BLaER1 treated with 17β-estradiol and CSF1 and Interleukin-3, amounts not matched to agents 10 nM and 100 nM (cell line): ENCODE measurements around the gene GIPR.
A peak's percentile ranks its signal among the peaks of the same experiment; 100 is the strongest.

Experiments used
- H3K27ac ChIP-seq, 11 experiments: shearing (Covaris generic); formaldehyde crosslinking; 2 replicates each; pipeline ENCODE4 v1.8.1; 2022
- H3K27me3 ChIP-seq, 11 experiments: shearing (Covaris generic); formaldehyde crosslinking; 2 replicates each; pipeline ENCODE4 v1.8.1; 2022
- H3K36me3 ChIP-seq, 11 experiments: shearing (Covaris generic); formaldehyde crosslinking; 2 replicates each; pipeline ENCODE4 v1.8.1; 2022
- H3K4me1 ChIP-seq, 10 experiments: shearing (Covaris generic); formaldehyde crosslinking; 2 replicates each; pipeline ENCODE4 v1.8.1; 2022
- H3K4me2 ChIP-seq, 11 experiments: shearing (Covaris generic); formaldehyde crosslinking; 2 replicates each; pipeline ENCODE4 v1.8.1; 2022
- H3K4me3 ChIP-seq, 10 experiments: shearing (Covaris generic); formaldehyde crosslinking; 2 replicates each; pipeline ENCODE4 v1.8.1; 2022
- H3K9ac ChIP-seq, 11 experiments: shearing (Covaris generic); formaldehyde crosslinking; 2 replicates each; pipeline ENCODE4 v1.8.1; 2022
- H3K9me3 ChIP-seq, 11 experiments: shearing (Covaris generic); formaldehyde crosslinking; replicated peaks in 1 of 11; 2 replicates each; pipeline ENCODE4 v1.8.1; 2022
- H4K20me1 ChIP-seq, 11 experiments: shearing (Covaris generic); formaldehyde crosslinking; 2 replicates each; pipeline ENCODE4 v1.8.1; 2022
- Cebpa-rat ChIP-seq, 11 experiments: shearing (Covaris generic); IDR thresholded peaks; 2 replicates each; pipeline ENCODE4 v1.8.1; 2022

GIPR gene

DNA sequence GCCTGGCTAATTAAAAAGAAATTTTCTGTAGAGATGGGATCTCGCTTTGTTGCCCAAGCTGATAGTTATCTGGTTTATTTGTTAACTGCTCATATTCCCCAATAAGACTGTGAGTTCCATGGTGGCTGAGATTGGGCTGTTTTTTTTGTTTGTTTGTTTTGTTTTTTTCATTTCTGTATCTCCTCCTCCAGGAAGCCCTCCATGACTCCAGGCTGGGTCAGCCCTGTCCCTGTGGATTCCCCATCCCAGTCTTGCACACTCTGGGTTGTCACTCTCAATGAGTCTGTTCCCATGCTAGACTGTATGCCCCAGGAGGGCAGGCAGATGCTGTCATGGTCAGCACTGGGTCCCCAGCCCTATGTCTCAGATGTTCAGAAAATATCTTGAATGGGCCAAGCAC, 31.7 kb upstream of the GIPR start:
- peaks cover 0 to 10% (median 0%) of the 10 kb centered on the region in 11 experiments; a peak in 6 of 22 replicates for H3K36me3 ChIP-seq
- peaks cover 0 to 15% (median 0%) of the 10 kb centered on the region in 11 experiments; a peak in 2 of 22 replicates for H4K20me1 ChIP-seq
- H3K4me1 ChIP-seq, result peaks cover 16 to 42% (median 33%) of the 10 kb centered on the region in 10 experiments
- peak overlapping the region in 1 of 11 experiments; percentile 15; a peak in 1 of 22 replicates for H3K9ac ChIP-seq
- no peaks in the 10 kb centered on the region for H3K27me3 ChIP-seq
- H3K4me3 ChIP-seq, result no peak overlapping the region
- H3K27ac ChIP-seq, result no peak overlapping the region
- H3K9me3 ChIP-seq, result no peaks in the 10 kb centered on the region
- H3K4me2 ChIP-seq, result no peak overlapping the region
- no peak for TF ChIP-seq Cebpa-rat (IDR thresholded peaks at IDR 0.05)

DNA sequence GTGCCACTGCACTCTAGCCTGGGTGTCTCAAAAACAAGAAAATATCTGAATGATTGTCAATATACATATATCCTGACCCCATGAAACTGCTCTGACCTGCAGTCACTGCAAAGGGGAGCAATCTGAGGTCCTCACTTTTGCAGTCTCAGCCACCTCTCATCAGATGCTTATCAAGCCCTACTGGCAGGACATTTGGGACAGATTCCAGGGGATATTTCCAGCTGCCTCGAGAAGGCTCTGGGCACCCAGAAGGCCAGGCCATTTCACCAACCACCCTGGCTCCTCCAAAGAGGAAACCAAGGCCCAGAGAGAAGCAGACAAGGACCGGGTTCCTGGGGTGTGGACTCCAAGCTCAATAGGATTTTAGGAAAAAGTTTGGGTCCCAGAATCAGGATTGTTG, 31.1 kb upstream of the GIPR start:
- H3K9ac ChIP-seq, result no peak overlapping the region
- H3K4me2 ChIP-seq, result no peak overlapping the region
- H3K27ac ChIP-seq, result no peak overlapping the region
- no peaks in the 10 kb centered on the region for H3K27me3 ChIP-seq
- peaks cover 0 to 7% (median 0%) of the 10 kb centered on the region in 11 experiments; a peak in 5 of 22 replicates for H3K36me3 ChIP-seq
- H4K20me1 ChIP-seq, result peaks cover 0 to 15% (median 0%) of the 10 kb centered on the region in 11 experiments; a peak in 2 of 22 replicates
- H3K9me3 ChIP-seq, result no peaks in the 10 kb centered on the region
- H3K4me3 ChIP-seq, result no peak overlapping the region
- H3K4me1 ChIP-seq, result peaks cover 19 to 48% (median 39%) of the 10 kb centered on the region in 10 experiments
- no peak for TF ChIP-seq Cebpa-rat (IDR thresholded peaks at IDR 0.05)

DNA sequence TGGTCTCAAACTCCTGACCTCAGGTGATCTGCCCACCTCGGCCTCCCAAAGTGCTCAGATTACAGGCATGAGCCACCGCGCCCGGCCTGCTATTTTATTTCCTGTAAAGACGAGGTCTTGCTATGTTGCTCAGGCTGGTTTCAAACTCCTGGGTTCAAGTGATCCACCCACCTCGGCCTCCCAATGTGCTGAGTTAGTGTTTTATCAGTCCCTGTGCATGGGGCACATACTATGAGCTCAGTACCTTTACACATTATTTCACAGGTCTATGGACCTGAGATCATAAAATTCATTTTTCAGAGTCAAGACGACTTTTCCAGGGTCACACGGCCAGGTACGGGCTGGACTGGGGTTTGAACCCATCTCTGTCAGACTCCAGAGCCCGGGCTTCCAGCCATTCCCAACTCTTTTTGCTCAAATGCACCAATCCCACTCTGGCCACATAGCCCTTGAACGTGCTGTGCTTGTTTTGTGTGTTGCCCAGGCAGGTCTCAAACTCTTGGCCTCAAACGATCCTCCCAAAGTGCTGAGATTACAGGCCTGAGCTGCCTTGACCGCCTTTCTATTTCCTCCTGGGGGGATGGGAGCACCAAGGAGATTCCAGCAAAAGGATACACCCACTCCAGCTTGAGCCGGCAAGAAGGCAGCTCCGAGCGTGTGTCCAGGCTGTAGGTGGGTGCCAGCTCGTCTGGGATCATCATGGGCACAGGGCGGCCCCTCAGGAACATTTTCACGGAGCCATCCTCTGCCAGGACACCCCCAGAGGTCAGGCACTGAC, 29.9 kb upstream of the GIPR start:
- Histone ChIP-seq H3K36me3 (peaks cover 0 to 6% (median 0%) of the 10 kb centered on the region in 11 experiments; a peak in 4 of 22 replicates), H3K4me2 (peak overlapping the region; percentile 83 to 98 (median 92)), H3K4me3 (peak overlapping the region; percentile 63 to 82 (median 72)), H3K27me3 (no peaks in the 10 kb centered on the region), H3K27ac (peak overlapping the region in 8 of 11 experiments; percentile 46 to 77 (median 65); a peak in 9 of 22 replicates), H3K9me3 (no peaks in the 10 kb centered on the region), H3K4me1 (peaks cover 28 to 52% (median 47%) of the 10 kb centered on the region in 10 experiments), H3K9ac (peak overlapping the region; percentile 66 to 84 (median 80)), H4K20me1 (peaks cover 0 to 11% (median 0%) of the 10 kb centered on the region in 11 experiments; a peak in 1 of 22 replicates)
- no peak for TF ChIP-seq Cebpa-rat (IDR thresholded peaks at IDR 0.05)

DNA sequence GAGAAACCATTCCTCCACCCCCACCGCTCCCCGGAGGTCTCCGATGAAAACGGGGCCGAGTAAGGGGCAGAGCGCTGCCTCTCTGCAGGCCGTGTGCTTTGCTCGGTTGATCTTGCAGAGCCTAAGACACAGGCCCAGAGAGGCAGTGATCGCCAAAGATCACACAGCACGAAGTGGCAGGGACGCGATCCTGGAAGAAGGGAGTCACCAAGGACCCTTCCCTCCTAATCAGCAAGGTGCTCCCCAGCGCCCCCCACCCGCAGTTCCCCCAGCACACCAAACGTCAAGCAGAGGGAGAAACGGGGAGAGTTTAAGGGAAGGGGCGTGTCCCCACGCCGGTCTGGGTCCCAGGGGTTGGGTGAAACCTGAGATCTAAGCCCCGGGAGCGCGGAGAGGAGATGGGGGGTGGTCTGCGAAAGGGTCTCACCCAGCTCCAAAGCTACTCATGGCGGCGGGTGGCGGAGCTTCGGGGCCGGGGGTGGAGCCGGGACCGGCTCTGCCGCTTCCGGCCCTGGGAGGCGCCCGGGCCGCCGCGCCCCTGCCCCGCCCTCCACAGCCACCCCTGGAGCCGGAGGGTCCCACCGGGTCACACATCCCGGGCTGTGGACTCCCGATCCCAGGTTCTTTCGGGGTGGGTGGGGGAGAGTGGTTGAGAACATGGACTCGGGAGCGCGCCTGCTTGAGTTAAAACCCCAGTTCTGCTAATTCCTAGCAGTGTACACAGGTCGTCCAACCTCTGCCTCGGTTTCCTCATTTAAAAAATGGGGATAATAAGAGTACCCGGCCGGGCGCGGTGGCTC, 28.9 kb upstream of the GIPR start, which contains the start of gene EML2:
Gene EML2, minus strand, starts transcription at position 468 of the 800 bp plus-strand sequence. Its CDS starts 21 bp downstream, at position 447.
- Histone ChIP-seq H4K20me1 (peaks cover 0 to 12% (median 0%) of the 10 kb centered on the region in 11 experiments; a peak in 2 of 22 replicates), H3K4me1 (peaks cover 38 to 63% (median 57%) of the 10 kb centered on the region in 10 experiments), H3K9ac (peak within 1 kb of the TSS; percentile 66 to 84 (median 80)), H3K9me3 (no peaks in the 10 kb centered on the region), H3K27ac (peak within 1 kb of the TSS; percentile 46 to 77 (median 64); a peak in 21 of 22 replicates), H3K4me3 (peak within 1 kb of the TSS; percentile 63 to 82 (median 72)), H3K36me3 (peaks cover 0 to 6% (median 0%) of the 10 kb centered on the region in 11 experiments; a peak in 2 of 22 replicates), H3K4me2 (peak within 1 kb of the TSS; percentile 83 to 98 (median 92)), H3K27me3 (peaks cover 7 to 10% (median 9%) of the 10 kb centered on the region in 11 experiments)
- no peak for TF ChIP-seq Cebpa-rat (IDR thresholded peaks at IDR 0.05)

DNA sequence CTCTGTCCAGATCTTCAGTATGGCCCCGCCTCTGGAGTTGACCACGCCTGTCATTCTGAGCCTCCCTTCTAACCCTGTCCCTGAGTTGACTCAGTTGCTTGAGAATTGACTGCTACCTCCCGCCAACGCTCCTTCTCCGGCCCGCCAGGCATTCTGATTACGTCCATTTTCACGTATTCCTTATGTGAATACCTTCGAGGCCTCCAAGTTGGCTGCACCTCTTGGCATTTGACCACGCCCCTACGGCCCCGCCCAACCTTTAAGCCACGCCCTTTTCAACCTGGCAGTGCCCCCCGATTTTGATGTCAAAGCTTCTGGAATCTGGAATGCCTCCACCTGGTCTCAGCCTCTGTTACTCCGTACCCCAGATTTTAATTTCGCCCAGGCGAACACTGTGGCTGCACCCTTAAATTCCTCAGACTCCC, 27.2 kb upstream of the GIPR start:
- Histone ChIP-seq H3K9me3 (no peaks in the 10 kb centered on the region), H3K27ac (peak overlapping the region in 8 of 11 experiments; percentile 56 to 83 (median 73); a peak in 10 of 22 replicates), H3K27me3 (peaks cover 20 to 27% (median 25%) of the 10 kb centered on the region in 11 experiments), H3K4me1 (peaks cover 39 to 67% (median 60%) of the 10 kb centered on the region in 10 experiments), H3K4me3 (peak overlapping the region; percentile 51 to 70 (median 60); a peak in 17 of 20 replicates), H3K9ac (peak overlapping the region in 7 of 11 experiments; percentile 67 to 79 (median 74); a peak in 11 of 22 replicates), H3K4me2 (peak overlapping the region; percentile 86 to 96 (median 91)), H4K20me1 (peaks cover 0 to 17% (median 0%) of the 10 kb centered on the region in 11 experiments; a peak in 3 of 22 replicates), H3K36me3 (peaks cover 0 to 6% (median 0%) of the 10 kb centered on the region in 11 experiments; a peak in 2 of 22 replicates)
- no peak for TF ChIP-seq Cebpa-rat (IDR thresholded peaks at IDR 0.05)

DNA sequence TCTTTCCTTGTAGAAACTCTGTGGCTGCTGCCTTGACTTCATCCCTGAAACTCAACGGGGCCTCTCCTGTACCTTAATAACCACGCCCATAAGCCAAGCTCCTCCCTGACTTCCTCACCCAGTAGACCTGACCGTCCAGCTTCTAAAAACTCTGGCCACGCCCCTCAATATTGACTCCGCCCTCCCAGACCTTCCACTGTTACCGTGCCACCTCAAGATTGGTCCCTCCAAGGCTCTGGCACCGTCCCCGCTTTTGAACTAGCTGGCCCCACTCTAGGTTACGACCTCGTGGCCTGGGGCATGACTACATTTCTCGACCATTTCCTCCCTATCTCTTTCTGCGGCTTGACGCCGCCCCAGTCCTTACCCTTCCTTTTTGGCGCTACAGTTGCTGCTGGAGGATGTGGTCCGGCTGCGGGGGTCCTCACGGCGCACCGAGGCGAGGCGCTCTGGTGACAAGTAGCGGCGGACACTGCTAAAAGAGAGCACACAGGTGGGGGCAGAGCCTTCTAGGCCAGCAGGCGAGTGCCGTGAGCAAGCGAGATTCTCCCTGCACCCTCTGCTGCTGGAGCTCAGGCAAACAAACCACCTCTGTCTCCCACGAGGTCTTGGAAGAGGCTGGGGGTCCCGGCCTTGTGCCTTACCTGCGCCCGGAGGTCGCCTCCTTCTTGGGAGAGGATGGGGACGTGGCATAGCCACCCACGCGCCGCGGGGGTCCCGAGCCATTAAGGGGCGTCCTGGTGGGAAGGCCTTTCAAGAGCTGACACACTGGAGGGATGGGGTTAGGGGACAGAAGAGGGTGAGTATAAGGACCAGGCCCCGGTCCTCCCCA, 26.5 kb upstream of the GIPR start:
- Histone ChIP-seq H3K27me3 (peaks cover 26 to 33% (median 30%) of the 10 kb centered on the region in 11 experiments), H3K4me3 (peak overlapping the region; percentile 51 to 70 (median 60)), H3K9ac (peak overlapping the region; percentile 63 to 79 (median 73); a peak in 21 of 22 replicates), H3K4me2 (peak overlapping the region; percentile 86 to 96 (median 91)), H3K4me1 (peaks cover 44 to 72% (median 66%) of the 10 kb centered on the region in 10 experiments), H4K20me1 (peaks cover 0 to 12% (median 0%) of the 10 kb centered on the region in 11 experiments; a peak in 3 of 22 replicates), H3K27ac (peak overlapping the region in 10 of 11 experiments; percentile 50 to 83 (median 73); a peak in 21 of 22 replicates), H3K9me3 (no peaks in the 10 kb centered on the region), H3K36me3 (peaks cover 0 to 5% (median 0%) of the 10 kb centered on the region in 11 experiments; a peak in 1 of 22 replicates)
- no peak for TF ChIP-seq Cebpa-rat (IDR thresholded peaks at IDR 0.05)

DNA sequence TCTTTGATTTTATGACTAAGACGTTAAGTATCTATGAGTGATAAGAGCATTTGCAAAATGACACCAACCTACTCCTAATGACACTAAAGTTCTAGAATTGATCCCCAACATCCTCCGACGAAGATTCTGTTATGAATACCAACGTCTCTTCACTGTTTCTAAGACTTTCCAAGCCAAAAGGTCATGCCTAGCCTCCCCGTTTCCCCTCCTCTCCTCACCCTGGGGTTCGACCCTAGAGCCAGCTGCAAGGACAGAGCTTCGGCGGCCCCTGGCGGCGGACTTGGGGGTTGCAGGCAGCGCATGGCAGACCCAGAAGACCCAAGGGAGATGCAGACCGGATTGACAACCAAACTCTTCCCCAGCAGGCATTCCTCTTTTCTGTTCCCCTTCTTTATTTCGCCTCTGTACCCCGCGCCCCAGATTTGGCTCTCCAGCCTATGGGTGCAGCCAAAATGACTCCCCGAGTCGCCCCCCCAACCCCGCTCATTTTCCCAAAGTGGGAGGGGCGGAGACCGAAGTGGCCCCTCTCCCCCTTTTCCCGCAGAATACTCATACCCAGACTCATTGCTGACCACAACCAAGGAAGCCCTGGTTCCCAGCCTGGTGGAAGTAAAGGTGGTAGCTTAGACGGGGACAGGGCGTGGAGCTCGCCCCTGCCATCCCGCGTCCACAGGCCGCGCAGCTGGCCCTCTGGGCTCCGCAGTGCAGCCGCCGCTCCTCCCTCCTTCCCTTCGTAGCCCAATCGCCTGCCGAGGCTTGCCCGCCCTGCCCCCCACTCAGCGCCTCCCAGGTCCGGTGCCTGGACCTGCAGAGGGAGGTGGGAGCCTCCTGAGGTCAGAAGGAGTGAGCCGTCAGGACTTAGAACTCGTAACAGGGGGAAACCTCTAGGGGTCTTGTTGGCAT, 24.7 kb upstream of the GIPR start:
- Histone ChIP-seq H3K9ac (peak overlapping the region in 10 of 11 experiments; percentile 18 to 76 (median 52); a peak in 14 of 22 replicates), H3K36me3 (no peaks in the 10 kb centered on the region), H4K20me1 (peaks cover 0 to 12% (median 0%) of the 10 kb centered on the region in 11 experiments; a peak in 3 of 22 replicates), H3K27me3 (peaks cover 26 to 35% (median 32%) of the 10 kb centered on the region in 11 experiments), H3K4me1 (peaks cover 40 to 67% (median 60%) of the 10 kb centered on the region in 10 experiments), H3K4me3 (peak overlapping the region; percentile 15 to 60 (median 50); a peak in 19 of 20 replicates), H3K9me3 (no peaks in the 10 kb centered on the region), H3K27ac (peak overlapping the region in 4 of 11 experiments; percentile 56 to 83 (median 72); a peak in 7 of 22 replicates), H3K4me2 (peak overlapping the region; percentile 86 to 96 (median 91))
- TF ChIP-seq Cebpa-rat (IDR thresholded peaks at IDR 0.05), result no peak
